Activated CD4-positive, alpha-beta T cell treated with anti-CD3 and anti-CD28 coated beads, Interleukin-2, amount 50 U/mL, for 24 hours (primary cell): ENCODE results near the gene LIN37.
"Not testable (repeated sequence)": the region's sequence is repeated elsewhere in the genome, so short reads cannot be mapped to it uniquely, and the experiment has no call there.

Experiments
- DNase-seq, 2 donors: peaks; one replicate each; pipeline ENCODE4 v3.0.0-alpha.2; 2020; ENCODE audit warnings: low read depth in 1 of 2, low spot score in 1 of 2

Gene LIN37

DNA sequence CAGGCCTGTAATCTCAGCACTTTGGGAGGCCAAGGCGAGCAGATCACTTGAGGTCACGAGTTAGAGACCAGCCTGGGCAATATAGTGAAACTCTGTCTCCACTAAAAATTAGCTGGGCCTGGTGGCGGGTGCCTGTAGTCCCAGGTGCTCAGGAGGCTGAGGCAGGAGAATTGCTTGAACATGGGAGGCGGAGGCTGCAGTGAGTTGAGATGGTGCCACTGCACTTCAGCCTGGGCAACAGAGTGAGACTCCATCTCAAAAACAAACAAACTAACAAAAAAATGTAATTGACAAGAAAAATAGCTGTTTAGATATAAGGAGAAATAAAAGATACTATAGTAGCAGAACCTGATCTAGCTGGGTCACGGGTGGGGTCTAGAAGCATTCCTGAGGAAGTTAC is 24.0 kb downstream of the LIN37 start:
- DNase-seq, result not testable (repeated sequence)

DNA sequence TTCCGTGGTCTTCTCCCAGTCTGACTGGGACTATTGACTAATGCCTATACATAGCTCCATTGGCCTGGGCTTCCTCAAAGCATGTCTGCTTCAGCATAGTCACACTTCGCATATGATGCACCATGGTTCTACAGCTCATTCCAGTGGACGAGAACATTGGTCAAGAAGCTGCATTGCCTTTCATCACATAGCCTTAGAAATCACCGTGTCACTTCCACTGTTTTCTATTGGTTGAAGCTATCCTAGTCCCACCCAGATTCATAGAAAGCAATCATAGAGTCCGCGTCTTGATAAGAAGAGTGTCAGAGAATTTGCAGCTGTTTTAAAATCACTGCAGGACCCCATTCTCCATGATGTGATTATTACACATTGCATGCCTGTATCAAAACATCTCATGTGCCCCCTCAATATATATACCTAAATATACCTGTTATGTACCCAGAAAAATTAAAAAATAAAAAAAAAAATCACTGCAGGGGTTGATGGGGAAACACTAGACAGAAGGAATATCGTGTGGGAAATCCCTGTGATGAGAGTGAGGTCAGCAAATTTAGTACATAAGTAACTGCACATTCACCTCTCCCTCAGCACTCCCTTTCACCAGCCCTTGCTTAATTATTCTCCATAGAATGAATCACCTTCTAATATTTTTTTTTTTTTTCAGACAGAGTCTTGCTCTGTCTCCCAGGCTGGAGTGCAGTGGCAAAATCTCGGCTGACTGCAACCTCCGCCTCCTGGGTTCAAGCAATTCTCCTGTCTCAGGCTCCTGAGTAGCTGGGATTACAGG is 24.8 kb downstream of the LIN37 start:
- DNase-seq, result no peak

DNA sequence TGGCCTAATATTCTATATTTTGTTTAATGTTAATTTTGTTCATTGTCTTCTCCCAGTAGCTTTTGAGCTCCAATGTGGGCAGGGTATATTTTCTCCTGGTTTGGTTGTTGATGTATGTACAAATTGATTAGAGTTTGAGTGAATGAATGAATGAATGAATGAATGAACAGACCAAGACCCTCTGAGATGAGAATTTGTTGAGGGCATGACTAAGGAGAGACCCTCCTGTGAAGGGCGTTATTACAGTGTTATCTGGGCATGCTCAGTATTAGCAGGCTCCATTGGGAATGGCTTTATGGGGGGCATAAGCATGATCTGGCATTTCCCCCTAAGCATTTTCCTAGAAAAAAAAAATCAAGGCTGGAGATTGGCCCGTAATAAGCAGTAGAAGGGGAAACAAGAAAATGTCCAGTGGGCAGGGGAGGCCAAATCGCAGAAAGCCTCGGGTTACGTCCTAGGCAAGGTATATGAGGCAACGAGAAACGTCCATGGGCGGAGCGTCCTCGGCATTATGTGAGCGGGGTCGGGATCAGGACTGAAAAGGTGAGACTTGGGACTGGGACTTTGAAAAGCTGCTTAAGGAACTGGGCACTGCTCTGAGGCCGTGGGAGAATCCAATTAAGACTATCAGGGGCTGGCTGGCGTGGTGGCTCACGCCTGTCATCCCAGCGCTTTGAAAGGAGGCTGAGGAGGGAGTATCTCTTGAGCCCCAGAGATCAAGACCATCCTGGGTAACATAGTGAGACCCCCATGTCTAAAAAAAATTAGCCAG is 26.1 kb downstream of the LIN37 start:
- no peak for DNase-seq

DNA sequence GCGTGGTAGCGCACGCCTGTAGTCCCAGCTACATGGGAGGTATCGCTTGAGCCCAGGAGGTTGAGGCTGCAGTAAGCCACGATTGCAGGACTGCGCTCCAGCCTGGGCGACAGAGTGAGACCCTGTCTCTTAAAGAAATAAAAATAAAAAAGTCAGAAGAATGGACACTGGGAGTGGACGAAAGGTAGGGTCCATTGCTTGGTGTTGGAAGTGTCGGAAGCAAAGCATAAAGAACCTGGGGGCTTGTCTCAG is 26.6 kb downstream of the LIN37 start:
- no peak for DNase-seq

DNA sequence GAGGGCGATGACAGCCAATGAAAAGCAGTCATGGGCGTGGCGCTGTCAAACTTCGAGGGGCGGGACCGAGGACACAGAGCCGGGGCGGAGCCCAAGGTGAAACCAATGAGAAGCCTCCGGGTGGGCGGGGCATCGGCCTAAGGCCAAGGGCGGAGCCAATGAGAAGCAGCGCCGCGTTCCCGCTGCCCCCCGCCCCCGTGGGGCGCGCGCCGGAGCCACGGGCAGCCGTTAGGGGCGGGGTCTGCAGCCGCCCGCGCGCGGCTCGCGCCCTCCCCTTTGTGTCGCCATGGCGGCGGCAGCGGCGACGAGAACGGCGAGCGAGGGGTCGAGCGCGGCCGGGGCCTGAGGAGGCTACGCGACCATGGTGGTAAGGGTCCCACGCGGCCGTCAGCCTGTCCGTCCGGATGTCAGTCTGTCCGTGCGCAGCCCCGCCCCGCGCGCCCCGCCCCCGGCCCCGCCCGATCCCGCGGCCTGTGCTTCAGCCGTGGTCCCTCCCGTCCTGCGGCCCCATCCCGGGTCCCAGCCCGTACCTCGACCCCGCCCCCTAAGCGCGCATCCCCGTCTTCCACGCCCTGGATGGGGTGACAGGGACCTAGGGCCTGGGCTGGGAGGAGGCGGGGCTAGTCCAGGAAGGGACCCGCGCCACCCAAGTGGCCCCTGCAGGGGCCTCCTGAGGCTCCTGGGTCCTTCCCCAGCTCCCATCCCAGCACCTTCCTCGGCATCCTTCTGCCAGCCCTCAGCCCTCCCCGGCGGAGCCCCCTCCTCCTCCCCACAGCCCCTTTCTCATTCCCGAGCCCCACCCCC is 27.1 kb downstream of the LIN37 start, which contains the start of gene ARHGAP33:
ARHGAP33 (plus strand) TSS at position 267 of the 804 bp plus-strand sequence; CDS start at position 362, 95 bp downstream.
- DNase-seq, result peak; percentile 95 to 99

DNA sequence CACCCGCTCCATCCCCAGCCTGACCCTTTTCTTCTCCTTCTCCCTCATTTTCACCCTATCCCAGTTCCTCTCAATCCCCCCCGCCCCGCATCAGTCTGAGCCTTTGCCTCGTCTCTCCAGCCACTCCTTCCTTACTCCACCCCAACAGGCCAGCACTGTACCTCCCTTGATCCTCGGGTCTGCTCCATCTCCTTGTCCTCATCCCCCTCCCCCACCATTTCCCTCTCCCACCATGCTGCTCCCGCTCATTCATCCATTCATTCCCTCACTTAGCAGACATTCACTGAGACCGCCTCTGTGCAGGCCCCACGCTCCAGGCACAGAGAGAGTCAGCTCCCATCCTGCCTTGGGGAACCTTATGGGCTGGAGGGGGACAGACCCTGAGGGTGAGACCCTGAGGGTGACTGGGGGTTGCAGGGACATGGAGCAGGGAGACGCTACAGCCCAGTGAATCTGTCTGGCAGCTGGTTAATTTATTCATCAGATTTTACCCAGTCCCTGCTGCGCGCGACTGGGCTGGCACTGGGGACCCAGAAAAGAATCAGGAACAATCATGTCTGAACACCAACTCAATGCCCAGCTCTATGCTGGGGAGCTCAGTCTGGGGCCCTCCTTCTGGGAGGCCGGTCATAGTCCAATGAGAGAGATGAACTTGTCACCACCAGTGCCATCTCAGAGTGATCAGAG is 27.9 kb downstream of the LIN37 start:
- DNase-seq, result no peak

DNA sequence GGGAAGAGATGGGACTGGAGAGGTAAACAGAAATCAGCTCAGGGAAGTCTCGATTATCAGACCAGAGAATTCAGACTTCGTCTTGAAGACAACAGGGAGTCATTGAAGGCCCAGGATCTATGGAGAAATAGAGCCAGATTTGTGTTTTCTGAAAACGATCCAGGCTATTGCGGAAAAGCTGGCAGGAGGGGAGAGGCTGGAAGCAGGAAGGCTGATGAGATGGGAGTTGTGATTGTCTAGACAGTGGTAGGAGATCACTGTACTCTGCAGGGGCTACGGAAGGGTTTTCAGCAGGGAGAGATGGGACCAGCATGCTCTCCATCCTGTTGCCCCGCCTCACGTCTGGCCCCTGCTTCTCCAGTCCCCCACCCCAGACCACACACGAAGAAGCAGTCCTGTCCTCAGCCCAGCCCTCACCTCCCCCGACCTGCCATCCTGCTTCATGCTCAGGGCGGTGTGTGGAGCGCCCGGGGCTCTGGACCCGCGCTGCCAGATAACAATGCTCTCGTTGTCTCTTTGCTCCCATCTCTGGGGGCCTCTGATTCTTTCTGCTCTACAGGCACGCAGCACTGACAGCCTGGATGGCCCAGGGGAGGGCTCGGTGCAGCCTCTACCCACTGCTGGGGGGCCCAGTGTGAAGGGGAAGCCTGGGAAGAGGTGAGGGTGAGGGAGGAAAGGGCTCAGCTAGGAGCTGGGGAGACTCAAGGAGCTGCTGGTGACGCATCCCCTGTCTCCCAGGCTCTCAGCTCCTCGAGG is 28.9 kb downstream of the LIN37 start:
- no peak for DNase-seq

DNA sequence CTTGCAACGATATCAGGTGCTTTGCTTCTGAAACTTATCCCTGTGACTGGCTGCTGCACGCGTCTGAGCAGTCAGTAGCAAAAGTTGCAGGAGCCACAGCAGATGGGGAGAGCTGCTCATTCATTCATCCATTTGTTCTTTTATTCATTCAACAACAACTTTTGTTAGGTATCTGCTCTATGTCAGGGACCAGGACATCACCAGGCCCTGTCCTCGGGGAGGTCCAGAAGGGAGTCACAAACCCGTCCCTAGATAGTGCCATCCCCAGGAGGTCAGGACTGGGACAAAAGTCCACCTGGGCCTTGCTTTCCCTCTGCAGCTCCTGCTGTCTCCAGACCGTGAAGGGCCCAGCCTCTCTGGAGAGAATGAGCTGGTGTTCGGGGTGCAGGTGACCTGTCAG is 29.6 kb downstream of the LIN37 start:
- DNase-seq, result no peak

DNA sequence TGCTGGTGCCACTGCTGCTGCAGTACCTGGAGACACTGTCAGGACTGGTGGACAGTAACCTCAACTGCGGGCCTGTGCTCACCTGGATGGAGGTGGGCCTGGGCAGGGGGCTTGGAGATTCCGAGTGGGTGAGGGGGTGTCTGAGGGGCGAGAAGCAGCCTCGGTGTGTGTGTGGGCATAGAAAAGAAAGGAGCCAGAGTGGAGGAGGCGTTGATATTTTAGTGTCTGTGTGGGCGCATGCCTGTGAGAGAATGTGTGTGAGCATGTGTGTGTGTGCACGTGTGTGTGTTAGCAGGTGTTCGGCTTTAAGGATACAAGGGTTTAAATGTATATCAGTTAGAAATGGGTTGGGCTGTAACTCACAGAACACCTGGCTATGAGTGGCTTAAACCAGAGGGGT is 30.7 kb downstream of the LIN37 start:
- DNase-seq, result no peak

DNA sequence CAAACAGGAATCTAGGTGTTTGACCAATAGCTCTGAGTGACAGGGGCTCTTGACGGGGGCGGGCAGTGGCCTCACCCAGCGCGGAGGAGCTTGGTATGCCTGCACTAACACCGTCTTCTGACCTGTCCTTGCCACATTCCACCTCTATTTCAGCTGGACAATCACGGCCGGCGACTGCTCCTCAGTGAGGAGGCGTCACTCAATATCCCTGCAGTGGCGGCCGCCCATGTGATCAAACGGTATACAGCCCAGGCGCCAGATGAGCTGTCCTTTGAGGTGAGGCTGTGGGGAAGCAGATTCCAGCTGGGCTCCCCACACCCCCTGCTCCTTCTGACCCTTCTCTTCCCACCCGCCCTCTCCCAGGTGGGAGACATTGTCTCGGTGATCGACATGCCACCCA is 31.7 kb downstream of the LIN37 start:
- DNase-seq, result no peak

DNA sequence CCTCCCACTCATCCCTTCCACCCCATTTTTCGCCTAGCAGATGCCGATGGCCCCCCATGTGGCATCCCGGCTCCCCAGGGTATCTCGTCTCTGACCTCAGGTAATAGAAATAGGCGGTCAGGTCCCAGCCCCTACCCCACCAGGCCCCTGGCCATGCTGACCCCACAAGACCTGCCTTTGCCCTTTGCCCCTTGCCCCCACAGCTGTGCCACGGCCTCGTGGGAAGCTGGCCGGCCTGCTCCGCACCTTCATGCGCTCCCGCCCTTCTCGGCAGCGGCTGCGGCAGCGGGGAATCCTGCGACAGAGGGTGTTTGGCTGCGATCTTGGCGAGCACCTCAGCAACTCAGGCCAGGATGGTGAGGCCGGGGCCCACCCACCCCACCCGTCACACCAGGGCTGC is 32.3 kb downstream of the LIN37 start:
- no peak for DNase-seq

DNA sequence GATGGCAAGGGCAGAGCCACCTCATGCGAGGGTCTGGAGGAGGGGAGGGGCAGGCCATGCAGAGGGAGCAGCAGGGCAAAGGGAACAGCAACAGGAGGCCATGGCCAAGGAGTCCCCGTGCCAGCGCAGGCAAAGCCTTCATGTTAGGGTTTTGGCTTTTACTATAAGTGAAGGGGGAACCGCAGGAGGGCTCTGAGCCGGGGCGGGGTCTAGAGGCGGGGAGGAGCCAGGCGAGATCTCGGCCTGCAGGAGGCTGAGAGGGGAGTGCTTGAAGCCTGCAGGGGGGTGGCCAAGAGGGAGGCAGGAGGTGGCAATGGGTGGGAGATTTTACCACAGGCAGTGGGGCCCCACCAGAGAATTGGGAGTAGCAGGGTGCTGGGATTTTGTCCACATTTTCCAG is 33.3 kb downstream of the LIN37 start:
- DNase-seq, result no peak

DNA sequence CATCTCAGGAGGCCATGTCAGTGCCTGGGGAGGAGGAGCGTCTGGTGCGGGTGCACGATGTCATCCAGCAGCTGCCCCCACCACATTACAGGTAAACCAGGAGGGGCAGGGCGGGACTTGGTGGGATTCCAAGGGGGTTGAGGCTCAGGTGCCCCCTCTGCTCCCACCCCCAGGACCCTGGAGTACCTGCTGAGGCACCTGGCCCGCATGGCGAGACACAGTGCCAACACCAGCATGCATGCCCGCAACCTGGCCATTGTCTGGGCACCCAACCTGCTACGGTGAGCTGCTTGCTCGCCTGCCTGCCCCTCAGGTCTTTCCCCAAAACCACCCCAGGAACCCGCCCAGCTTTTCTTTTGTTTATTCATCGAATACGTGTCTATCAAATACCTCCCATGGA is 34.2 kb downstream of the LIN37 start:
- no peak for DNase-seq

DNA sequence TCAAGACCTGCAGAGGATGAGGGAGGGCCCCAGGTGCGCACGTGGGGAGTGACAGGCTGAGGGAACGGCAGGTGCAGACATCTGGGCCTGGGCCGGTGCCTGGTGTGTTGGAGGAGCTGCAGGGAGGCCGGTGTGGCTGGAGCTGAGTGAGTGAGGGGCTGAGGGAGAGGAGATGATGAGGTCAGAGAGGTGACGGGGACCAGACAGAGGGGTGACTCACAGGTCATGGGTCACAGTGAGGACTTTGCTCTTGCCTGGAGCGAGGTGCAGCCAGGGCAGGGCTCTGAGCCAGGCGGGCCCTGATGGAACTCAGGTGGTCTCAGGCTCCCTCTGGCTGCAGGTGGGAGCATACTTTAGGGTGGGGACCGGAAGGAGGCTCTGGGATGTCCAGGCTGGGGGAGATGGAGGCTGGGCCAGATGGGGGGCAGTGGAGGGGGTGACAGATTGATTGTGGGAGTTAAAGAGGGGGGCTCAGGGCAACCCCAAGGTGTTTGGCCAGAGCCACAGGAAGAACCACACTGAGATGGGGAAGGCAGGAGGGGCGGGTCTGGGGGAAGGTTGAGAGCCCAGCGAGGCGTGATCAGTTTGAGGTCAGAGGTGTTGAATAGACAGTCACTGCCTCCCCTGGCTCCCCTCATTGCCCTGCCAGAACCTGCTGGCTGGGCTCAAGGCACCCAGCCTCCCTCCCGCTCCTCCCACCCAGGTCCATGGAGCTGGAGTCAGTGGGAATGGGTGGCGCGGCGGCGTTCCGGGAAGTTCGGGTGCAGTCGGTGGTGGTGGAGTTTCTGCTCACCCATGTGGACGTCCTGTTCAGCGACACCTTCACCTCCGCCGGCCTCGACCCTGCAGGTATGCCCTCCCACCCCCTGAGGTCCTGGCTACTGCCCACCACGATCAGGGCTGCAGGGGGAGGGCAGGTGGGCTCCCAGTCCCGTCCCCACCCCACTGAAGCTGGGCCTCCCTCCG is 35.4 kb downstream of the LIN37 start:
- DNase-seq, result no peak

DNA sequence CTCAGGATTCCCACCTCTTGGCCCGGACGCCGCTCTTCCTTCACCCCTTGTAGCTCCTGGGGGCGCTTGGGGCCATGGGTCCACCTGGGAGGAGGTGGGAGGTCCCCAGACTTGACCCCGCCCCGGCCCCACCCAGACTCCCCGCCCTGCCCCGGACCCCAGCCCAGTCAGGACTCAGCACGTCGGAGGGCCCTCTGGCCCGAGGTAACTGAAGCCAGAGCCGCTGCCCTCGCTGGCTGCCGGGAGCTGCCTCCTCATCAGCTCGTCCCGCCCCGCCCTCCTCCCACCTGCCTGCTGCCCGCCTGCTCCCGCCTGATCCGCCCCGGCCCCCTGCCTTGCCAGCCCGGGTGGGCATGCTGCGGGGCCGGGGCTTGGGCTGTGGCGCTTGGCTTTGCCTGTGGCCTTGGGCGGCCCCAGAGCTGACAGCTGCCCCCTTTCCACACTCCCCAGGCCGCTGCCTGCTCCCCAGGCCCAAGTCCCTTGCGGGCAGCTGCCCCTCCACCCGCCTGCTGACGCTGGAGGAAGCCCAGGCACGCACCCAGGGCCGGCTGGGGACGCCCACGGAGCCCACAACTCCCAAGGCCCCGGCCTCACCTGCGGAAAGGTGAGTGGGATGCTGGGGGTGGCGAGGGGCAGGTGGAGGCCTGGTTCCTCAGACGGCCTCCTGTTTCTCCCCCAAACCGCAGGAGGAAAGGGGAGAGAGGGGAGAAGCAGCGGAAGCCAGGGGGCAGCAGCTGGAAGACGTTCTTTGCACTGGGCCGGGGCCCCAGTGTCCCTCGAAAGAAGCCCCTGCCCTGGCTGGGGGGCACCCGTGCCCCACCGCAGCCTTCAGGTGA is 36.3 kb downstream of the LIN37 start:
- DNase-seq, result no peak

DNA sequence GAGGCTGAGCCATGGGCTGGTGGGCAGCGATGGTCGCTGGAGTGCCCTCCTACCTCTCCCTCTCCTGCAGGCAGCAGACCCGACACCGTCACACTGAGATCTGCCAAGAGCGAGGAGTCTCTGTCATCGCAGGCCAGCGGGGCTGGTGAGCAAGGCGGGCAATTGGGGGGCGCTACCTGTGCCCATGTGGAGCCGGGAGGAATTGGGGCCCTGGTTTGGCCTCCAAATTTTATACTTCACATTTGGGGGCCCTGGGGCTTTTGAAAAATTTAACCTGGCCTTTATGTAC is 36.9 kb downstream of the LIN37 start:
- DNase-seq, result no peak

DNA sequence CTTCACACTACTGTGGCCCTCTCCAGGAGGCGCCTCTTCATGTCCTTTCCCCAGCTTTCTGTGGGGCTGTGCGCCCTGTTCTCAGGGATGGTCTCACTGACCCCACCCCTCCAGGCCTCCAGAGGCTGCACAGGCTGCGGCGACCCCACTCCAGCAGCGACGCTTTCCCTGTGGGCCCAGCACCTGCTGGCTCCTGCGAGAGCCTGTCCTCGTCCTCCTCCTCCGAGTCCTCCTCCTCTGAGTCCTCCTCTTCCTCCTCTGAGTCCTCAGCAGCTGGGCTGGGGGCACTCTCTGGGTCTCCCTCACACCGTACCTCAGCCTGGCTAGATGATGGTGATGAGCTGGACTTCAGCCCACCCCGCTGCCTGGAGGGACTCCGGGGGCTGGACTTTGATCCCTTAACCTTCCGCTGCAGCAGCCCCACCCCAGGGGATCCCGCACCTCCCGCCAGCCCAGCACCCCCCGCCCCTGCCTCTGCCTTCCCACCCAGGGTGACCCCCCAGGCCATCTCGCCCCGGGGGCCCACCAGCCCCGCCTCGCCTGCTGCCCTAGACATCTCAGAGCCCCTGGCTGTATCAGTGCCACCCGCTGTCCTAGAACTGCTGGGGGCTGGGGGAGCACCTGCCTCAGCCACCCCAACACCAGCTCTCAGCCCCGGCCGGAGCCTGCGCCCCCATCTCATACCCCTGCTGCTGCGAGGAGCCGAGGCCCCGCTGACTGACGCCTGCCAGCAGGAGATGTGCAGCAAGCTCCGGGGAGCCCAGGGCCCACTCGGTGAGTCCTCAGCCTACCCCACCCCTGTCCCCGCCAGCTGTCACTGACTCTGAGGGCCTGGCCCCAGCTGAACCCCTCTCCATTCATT is 38.2 kb downstream of the LIN37 start:
- no peak for DNase-seq

DNA sequence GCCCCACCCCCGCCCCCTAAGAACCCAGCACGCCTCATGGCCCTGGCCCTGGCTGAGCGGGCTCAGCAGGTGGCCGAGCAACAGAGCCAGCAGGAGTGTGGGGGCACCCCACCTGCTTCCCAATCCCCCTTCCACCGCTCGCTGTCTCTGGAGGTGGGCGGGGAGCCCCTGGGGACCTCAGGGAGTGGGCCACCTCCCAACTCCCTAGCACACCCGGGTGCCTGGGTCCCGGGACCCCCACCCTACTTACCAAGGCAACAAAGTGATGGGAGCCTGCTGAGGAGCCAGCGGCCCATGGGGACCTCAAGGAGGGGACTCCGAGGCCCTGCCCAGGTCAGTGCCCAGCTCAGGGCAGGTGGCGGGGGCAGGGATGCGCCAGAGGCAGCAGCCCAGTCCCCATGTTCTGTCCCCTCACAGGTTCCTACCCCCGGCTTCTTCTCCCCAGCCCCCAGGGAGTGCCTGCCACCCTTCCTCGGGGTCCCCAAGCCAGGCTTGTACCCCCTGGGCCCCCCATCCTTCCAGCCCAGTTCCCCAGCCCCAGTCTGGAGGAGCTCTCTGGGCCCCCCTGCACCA is 38.9 kb downstream of the LIN37 start:
- no peak for DNase-seq
